K562 treated with DMSO at 1 percent for 4 hours (cell line): ENCODE data around the gene LELP1. TPM values are rescaled to one million over a fixed set of nuclear protein-coding genes. Genes with fewer than 3 reads are reported as not detected.

ENCODE experiments used
- total RNA-seq: library from RNA; unstranded; fragments of 300-600 nt; gene quantifications from 2 replicates; pipeline ENCODE4 v1.2.3, GENCODE V29; 2022; ENCODE audit not compliant: insufficient read depth

The LELP1 gene
- total RNA-seq = not detected in 2 replicates

GRCh38 chr1:153203130-153203529 is at the start of gene LELP1:
TSS of gene LELP1 (plus strand) at chr1:153203430. CDS start at chr1:153204708, 1,278 bp downstream.

GRCh38 chr1:153217212-153217611 is 14.0 kb downstream of the LELP1 start, which contains the start of gene PRR9:
TSS of gene PRR9 (plus strand) at chr1:153217584. CDS start at chr1:153218145, 561 bp downstream.

Other genes starting within 250 kb of the LELP1 start
- not detected in 2 replicates for gene SPRR4, start 232.8 kb upstream of the LELP1 start, total RNA-seq
- gene SPRR1A, start 219.3 kb upstream of the LELP1 start, total RNA-seq = not detected in 2 replicates
- not detected in 2 replicates for gene SPRR3, start 201.7 kb upstream of the LELP1 start, total RNA-seq
- gene SPRR1B, start 172.2 kb upstream of the LELP1 start, total RNA-seq = not detected in 2 replicates
- gene SPRR2D, start 162.3 kb upstream of the LELP1 start, total RNA-seq = 36.6 and 103 TPM in 2 replicates
- not detected in 2 replicates for gene SPRR2A, start 145.9 kb upstream of the LELP1 start, total RNA-seq
- not detected in 2 replicates for gene SPRR2B, start 131.8 kb upstream of the LELP1 start, total RNA-seq
- not detected in 2 replicates for gene SPRR2E, start 108.9 kb upstream of the LELP1 start, total RNA-seq
- not detected in 2 replicates for gene SPRR2F, start 89.9 kb upstream of the LELP1 start, total RNA-seq
- not detected in 2 replicates for gene SPRR2G, start 52.5 kb upstream of the LELP1 start, total RNA-seq
- gene PRR9, start 14.2 kb downstream of the LELP1 start, total RNA-seq = 1.4 and 1.7 TPM in 2 replicates
- not detected in 2 replicates for gene LORICRIN, start 56.3 kb downstream of the LELP1 start, total RNA-seq
- 1.4 and 1.9 TPM in 2 replicates for gene PGLYRP3, start 109.5 kb downstream of the LELP1 start, total RNA-seq
- gene PGLYRP4, start 145.4 kb downstream of the LELP1 start, total RNA-seq = 2.2 and 2.3 TPM in 2 replicates
- gene S100A9, start 154.4 kb downstream of the LELP1 start, total RNA-seq = not detected in 2 replicates
- gene S100A12, start 172.2 kb downstream of the LELP1 start, total RNA-seq = not detected in 2 replicates
- not detected in 2 replicates for gene S100A8, start 187.6 kb downstream of the LELP1 start, total RNA-seq
- not detected in 2 replicates for gene S100A7A, start 213.1 kb downstream of the LELP1 start, total RNA-seq